ENCODE measurements around the gene CFD.
"Not testable (repeated sequence)": the region's sequence is repeated elsewhere in the genome, so short reads cannot be mapped to it uniquely, and the experiment has no call there.

Gene CFD

GRCh38 chr19:816500-816857 lies 43.0 kb upstream of the CFD start:
- no peak overlapping the region for H3K4me3 ChIP-seq (ENCODE audit: low read length)
- no peak for TF ChIP-seq ZNF274 (IDR thresholded peaks at IDR 0.05; ENCODE audit: low read depth, low read length)

- not testable (repeated sequence) for H3K4me3 ChIP-seq (ENCODE audit: low read length)
These were observed 39.3 kb upstream of the CFD start for GRCh38 chr19:820212-820611.

- H3K4me3 ChIP-seq (ENCODE audit: low read length) = no peak overlapping the region
- no peak for TF ChIP-seq ZNF274 (IDR thresholded peaks at IDR 0.05; ENCODE audit: low read depth, low read length)
These were observed 38.1 kb upstream of the CFD start for GRCh38 chr19:821231-821824.

- TF ChIP-seq ZNF274 (IDR thresholded peaks at IDR 0.05; ENCODE audit: low read depth, low read length) = no peak
These were observed 37.5 kb upstream of the CFD start, which contains the start of gene PLPPR3 for GRCh38 chr19:821825-822503. Gene PLPPR3 (minus strand): TSS chr19:821955. CDS start chr19:821559, 396 bp downstream.

GRCh38 chr19:823565-824121 lies 35.8 kb upstream of the CFD start:
- H3K4me3 ChIP-seq (ENCODE audit: low read length) = no peak overlapping the region
- TF ChIP-seq ZNF274 (IDR thresholded peaks at IDR 0.05; ENCODE audit: low read depth, low read length) = no peak

More at GRCh38 chr19:821825-822503, 37.5 kb upstream of the CFD start, which contains the start of gene PLPPR3:
- no peak within 1 kb of the TSS for H3K4me3 ChIP-seq (ENCODE audit: low read length)

- no peak for TF ChIP-seq ZNF274 (IDR thresholded peaks at IDR 0.05; ENCODE audit: low read depth, low read length)
- H3K4me3 ChIP-seq (ENCODE audit: low read length) = no peak overlapping the region
These were observed 34.6 kb upstream of the CFD start for GRCh38 chr19:824885-825284.

GRCh38 chr19:825897-826644 lies 33.4 kb upstream of the CFD start:
- no peak overlapping the region for H3K4me3 ChIP-seq (ENCODE audit: low read length)
- TF ChIP-seq ZNF274 (IDR thresholded peaks at IDR 0.05; ENCODE audit: low read depth, low read length) = no peak

- TF ChIP-seq ZNF274 (IDR thresholded peaks at IDR 0.05; ENCODE audit: low read depth, low read length) = no peak
- H3K4me3 ChIP-seq (ENCODE audit: low read length) = no peak overlapping the region
These were observed 32.2 kb upstream of the CFD start for GRCh38 chr19:827314-827709.

GRCh38 chr19:827710-828321 lies 31.6 kb upstream of the CFD start, which contains the start of gene AZU1:
Gene AZU1 (plus strand): TSS chr19:827837. CDS start chr19:827847, 10 bp downstream.
- TF ChIP-seq ZNF274 (IDR thresholded peaks at IDR 0.05; ENCODE audit: low read depth, low read length) = no peak
- no peak within 1 kb of the TSS for H3K4me3 ChIP-seq (ENCODE audit: low read length)

GRCh38 chr19:829129-829758 lies 30.2 kb upstream of the CFD start:
- no peak for TF ChIP-seq ZNF274 (IDR thresholded peaks at IDR 0.05; ENCODE audit: low read depth, low read length)
- no peak overlapping the region for H3K4me3 ChIP-seq (ENCODE audit: low read length)

GRCh38 chr19:831407-832369 lies 27.8 kb upstream of the CFD start:
- no peak for TF ChIP-seq ZNF274 (IDR thresholded peaks at IDR 0.05; ENCODE audit: low read depth, low read length)
- H3K4me3 ChIP-seq (ENCODE audit: low read length) = no peak overlapping the region

GRCh38 chr19:834216-834615 lies 25.2 kb upstream of the CFD start:
- TF ChIP-seq ZNF274 (IDR thresholded peaks at IDR 0.05; ENCODE audit: low read depth, low read length) = no peak
- no peak overlapping the region for H3K4me3 ChIP-seq (ENCODE audit: low read length)
